Ovary (tissue), 9 donors: ENCODE measurements around the gene BACH2. TPM values are rescaled to one million over a fixed set of nuclear protein-coding genes. Genes with fewer than 3 reads are reported as not detected.

Source experiments
- DNase-seq, 5 donors: peaks; one replicate each; pipeline ENCODE4 v3.0.0-alpha.2; 2019 to 2020
- H3K27ac ChIP-seq, 2 donors: fragments of 200-600 bp; one replicate each; pipeline versions ENCODE4 v1.5.1 to v1.8.0; 2019 to 2022
- H3K27me3 ChIP-seq: fragments of 200-600 bp; one replicate; pipeline ENCODE4 v1.8.0; 2022
- H3K36me3 ChIP-seq: fragments of 200-600 bp; sonication (generic); one replicate; pipeline ENCODE4 v1.5.1; 2019
- H3K4me1 ChIP-seq: one replicate; pipeline ENCODE4 v1.8.1; 2013; ENCODE audit warnings: mild to moderate bottlenecking, moderate library complexity; ENCODE audit not compliant: insufficient read depth
- H3K4me3 ChIP-seq: fragments of 200-600 bp; sonication (generic); one replicate; pipeline ENCODE4 v1.5.1; 2017
- H3K9me3 ChIP-seq, 2 donors: fragments of 200-600 bp in 1 of 2; sonication (generic) in 1 of 2; one replicate each; pipeline versions ENCODE4 v1.5.1 to v1.8.1; 2013 to 2019; ENCODE audit warnings: mild to moderate bottlenecking in 1 of 2, moderate library complexity in 1 of 2
- CTCF ChIP-seq, 3 donors: fragments of 450-650 bp in 2 of 3; fragments of 200-600 bp in 1 of 3; IDR thresholded peaks; one replicate each; pipeline versions ENCODE4 v1.5.1 to v1.8.0; 2016 to 2022; ENCODE audit warnings: antibody characterized with exemption in 3 of 3, mild to moderate bottlenecking in 1 of 3
- EP300 ChIP-seq: sonication (generic); formaldehyde crosslinking; IDR thresholded peaks from one replicate; pipeline ENCODE4 v1.6.1; 2017; ENCODE audit warnings: antibody characterized with exemption
- POLR2A ChIP-seq: fragments of 450-650 bp; IDR thresholded peaks from one replicate; pipeline ENCODE4 v1.6.1; 2017; ENCODE audit warnings: antibody characterized with exemption, mild to moderate bottlenecking, moderate library complexity
- WGBS, 3 donors: extraction: QIAGEN DNeasy Blood & Tissue Kit in 1 of 3; methylation state at CpG; one replicate each; pipeline versions ENCODE4 v1.1.5 to v1.1.7; 2013 to 2017; 5-methylcytosine and 5-hydroxymethylcytosine counted together
- intact Hi-C, 4 donors: fragments of 100-400 bp; cut with DNase I; formaldehyde crosslinking; loops; one replicate each; pipeline versions ENCODE4 v1.11.0 to v1.15.1; 2022 to 2023
- polyA plus RNA-seq, 2 donors: library from polyadenylated mRNA; stranded (reverse); fragments of 200-250 nt in 1 of 2; fragments of 350-450 nt in 1 of 2; fragmentation: Illumina TruSeq in 1 of 2; extraction: RNeasy Lipid Tissue Mini Kit (QIAGEN cat#74804) in 1 of 2; gene quantifications; one replicate each; pipeline ENCODE4 v1.2.3, GENCODE V29; 2013 to 2014
- total RNA-seq, 7 donors: library from RNA; depleted of rRNA in 2 of 7; stranded (reverse); fragments of >200 nt in 2 of 7; fragmentation: NEBNext Ultra II Directional in 3 of 7; extraction: Animal tissue kit (Norgen Biotek cat#: 25700) in 3 of 7; gene quantifications; one replicate each; pipeline versions ENCODE4 v1.1.0 to v1.2.4, GENCODE V29; 2016 to 2023
- donor health status: DM: no; HTN: no; CAD: no; lungs with moderate emphysema.
- donor health status: DM: no; HTN: no; CAD: no.
- donor health status: Bipolar disorder and iron deficiency.
- donor health status: DM: yes; HTN: yes; CAD: no.
- donor health status: DM: no; HTN: no; CAD: no.
- donor health status: DM: yes; HTN: yes; CAD: no.

The BACH2 gene
- total and polyA plus RNA-seq, 9 donors, result 2.6 to 19.2 (median 10.5) TPM

- TF ChIP-seq EP300 (no peak), POLR2A (no peak), CTCF (IDR thresholded peaks at IDR 0.05) (no peak)
- H3K27me3 ChIP-seq, result no peaks in the 10 kb centered on the region
- H3K4me3 ChIP-seq, result no peak overlapping the region
- H3K4me1 ChIP-seq, result peaks cover 2% of the 10 kb centered on the region
- WGBS, 3 donors, result 96 to 100% (median 97%) methylated on average over 5 of the region's 5 CpGs
- H3K36me3 ChIP-seq, result no peaks in the 10 kb centered on the region
- intact Hi-C loops, result no loop called here
- no peaks in the 10 kb centered on the region for H3K9me3 ChIP-seq
- no peak for DNase-seq
- H3K27ac ChIP-seq, result no peak overlapping the region
Observed at GRCh38 chr6:90272895-90273294, 23.7 kb downstream of the BACH2 start.

GRCh38 chr6:90271831-90272230 is 24.8 kb downstream of the BACH2 start:
- Histone ChIP-seq H3K4me3 (no peak overlapping the region), H3K4me1 (peaks cover 2% of the 10 kb centered on the region), H3K36me3 (no peaks in the 10 kb centered on the region), H3K27me3 (no peaks in the 10 kb centered on the region), H3K9me3 (no peaks in the 10 kb centered on the region), H3K27ac (no peak overlapping the region)
- no peak for DNase-seq
- WGBS, 3 donors, result 79 to 87% (median 85%) methylated on average over 7 of the region's 7 CpGs
- intact Hi-C loops, result no loop called here
- TF ChIP-seq CTCF (IDR thresholded peaks at IDR 0.05) (no peak), POLR2A (no peak), EP300 (no peak)

- no peak overlapping the region for H3K27ac ChIP-seq
- intact Hi-C loops, result no loop called here
- no peaks in the 10 kb centered on the region for H3K27me3 ChIP-seq
- 78 to 90% (median 83%) methylated on average over 1 of the region's 1 CpG for WGBS, 3 donors
- no peak for TF ChIP-seq POLR2A
- DNase-seq, result no peak
- H3K9me3 ChIP-seq, result no peaks in the 10 kb centered on the region
- H3K36me3 ChIP-seq, result no peaks in the 10 kb centered on the region
- H3K4me3 ChIP-seq, result no peak overlapping the region
- H3K4me1 ChIP-seq, result peaks cover under 1% of the 10 kb centered on the region
Observed at GRCh38 chr6:90269334-90269733, 27.3 kb downstream of the BACH2 start.

GRCh38 chr6:90268178-90268577 is 28.5 kb downstream of the BACH2 start:
- WGBS, 3 donors, result 79 to 91% (median 90%) methylated on average over 3 of the region's 3 CpGs
- DNase-seq, result no peak
- Histone ChIP-seq H3K9me3 (no peaks in the 10 kb centered on the region), H3K27ac (no peak overlapping the region), H3K36me3 (no peaks in the 10 kb centered on the region), H3K27me3 (no peaks in the 10 kb centered on the region), H3K4me3 (no peak overlapping the region), H3K4me1 (no peaks in the 10 kb centered on the region)
- TF ChIP-seq EP300 (no peak), CTCF (IDR thresholded peaks at IDR 0.05) (no peak), POLR2A (no peak)
- intact Hi-C loops, result no loop called here

- WGBS, 3 donors, result 90 to 95% (median 93%) methylated on average over 6 of the region's 6 CpGs
Observed at GRCh38 chr6:90266905-90267621, 29.6 kb downstream of the BACH2 start.

More at GRCh38 chr6:90266905-90267621, 29.6 kb downstream of the BACH2 start:
- intact Hi-C loops, result no loop called here
- DNase-seq, result no peak
- Histone ChIP-seq H3K4me1 (no peaks in the 10 kb centered on the region), H3K27me3 (no peaks in the 10 kb centered on the region), H3K27ac (no peak overlapping the region), H3K36me3 (no peaks in the 10 kb centered on the region), H3K9me3 (no peaks in the 10 kb centered on the region), H3K4me3 (no peak overlapping the region)
- TF ChIP-seq EP300, result no peak
